GM21515 (cell line): ENCODE measurements around the gene FADS3.

Experiments
- ATAC-seq: cut with Tn5 transposase; IDR thresholded peaks from one replicate; pipeline ENCODE4 v1.9.1; 2021; ENCODE audit not compliant: unreplicated experiment

Gene FADS3

GRCh38 chr11:61913699-61914395 lies 22.5 kb upstream of the FADS3 start:
- ATAC-seq = no peak

- no peak for ATAC-seq
Observed at GRCh38 chr11:61912991-61913698, 21.8 kb upstream of the FADS3 start.

DNA sequence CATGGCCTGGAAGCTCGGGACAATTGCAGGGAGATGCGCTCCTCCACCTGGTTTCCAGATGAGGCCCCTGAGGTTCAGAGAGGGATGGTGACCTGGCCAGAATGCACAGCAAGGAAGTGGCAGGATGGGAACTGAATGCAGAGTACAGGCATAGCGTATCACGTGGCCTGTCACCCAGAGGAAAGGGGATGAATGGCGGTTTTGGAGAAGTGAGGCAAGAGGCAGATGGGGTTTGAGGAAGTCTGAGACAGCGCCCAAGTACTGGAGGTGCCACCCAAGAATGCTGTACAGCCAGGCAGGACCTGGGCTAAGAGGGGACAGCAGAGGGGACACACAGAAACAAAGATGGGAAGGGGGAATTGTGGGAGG lies 21.2 kb upstream of the FADS3 start:
- no peak for ATAC-seq

- ATAC-seq = no peak
Observed at GRCh38 chr11:61911701-61912529, 20.6 kb upstream of the FADS3 start.

GRCh38 chr11:61911128-61911700 lies 19.9 kb upstream of the FADS3 start:
- ATAC-seq = no peak

DNA sequence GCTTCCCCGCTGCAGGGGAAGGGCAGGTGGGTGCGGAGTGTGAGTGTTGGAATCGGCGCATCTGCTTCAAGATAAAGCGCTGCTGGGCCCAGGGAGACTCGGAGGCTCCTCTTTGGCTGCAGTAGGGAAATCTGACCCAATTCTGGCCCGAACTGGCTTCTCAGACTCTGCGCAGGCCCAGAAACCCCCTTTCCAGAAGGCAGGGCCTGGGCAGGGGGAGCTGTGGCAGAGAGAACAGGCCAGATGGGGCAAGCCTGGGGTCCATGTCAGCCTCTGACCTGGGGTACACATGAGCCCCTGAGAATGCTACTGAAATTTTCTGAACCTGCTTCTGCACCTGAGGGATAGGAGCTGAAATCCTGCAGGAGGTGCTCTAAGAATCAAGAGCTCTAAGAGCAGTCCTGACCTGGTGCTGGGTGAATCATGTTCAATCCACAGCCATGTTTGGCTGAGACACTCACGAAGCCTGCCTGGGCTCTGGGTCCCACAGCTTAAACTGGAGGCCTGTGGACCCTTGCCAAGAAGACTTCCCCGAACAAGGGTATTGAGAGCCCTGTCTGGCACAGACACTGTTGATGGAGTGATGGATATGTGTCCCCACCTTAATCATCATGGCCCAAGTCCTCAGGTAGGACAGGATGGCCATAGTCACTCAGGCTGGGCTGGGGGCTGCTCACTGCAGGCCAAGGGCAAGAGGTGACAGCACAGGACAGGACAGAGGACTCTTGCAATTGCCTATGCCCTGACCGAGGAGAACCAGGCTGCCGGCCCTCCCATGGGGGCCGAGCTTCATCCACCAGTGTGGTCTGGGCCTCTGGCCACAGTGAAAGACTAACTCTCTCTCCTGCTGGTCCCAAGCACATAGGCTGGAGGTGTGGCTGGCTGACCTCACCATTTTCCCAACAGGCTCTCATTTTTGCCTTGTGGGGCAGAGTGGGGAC lies 19.1 kb upstream of the FADS3 start:
- no peak for ATAC-seq

DNA sequence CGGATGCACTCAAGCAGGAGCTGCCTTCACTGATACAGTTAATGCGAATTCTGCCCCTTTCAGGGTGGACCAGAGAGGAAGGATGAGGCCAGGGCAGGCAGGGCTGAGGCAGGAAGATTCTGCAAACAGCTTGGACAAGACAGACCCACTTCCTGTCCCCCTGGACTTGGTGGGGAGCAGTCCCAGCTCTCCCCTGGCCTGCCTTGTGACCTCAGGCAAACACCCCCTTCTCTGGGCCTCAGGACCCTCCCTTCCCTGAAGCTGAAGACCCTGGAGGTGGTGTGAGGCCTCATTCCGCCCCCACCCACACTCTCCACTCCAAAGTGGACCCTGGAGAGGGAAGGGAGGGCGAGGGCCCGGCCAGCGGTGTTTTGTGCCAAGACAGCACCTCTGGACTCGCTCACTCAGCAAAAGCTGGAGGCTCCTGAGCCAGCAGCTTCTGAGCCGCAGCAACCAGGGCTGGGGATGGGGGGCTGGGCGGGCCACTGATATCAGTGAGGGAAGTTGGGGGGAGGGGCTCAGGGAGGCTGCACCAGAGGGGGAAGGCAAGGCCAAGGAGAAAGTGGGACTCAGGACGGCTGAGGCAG lies 17.5 kb upstream of the FADS3 start:
- ATAC-seq = no peak

GRCh38 chr11:61907871-61908729 lies 16.8 kb upstream of the FADS3 start:
- no peak for ATAC-seq

DNA sequence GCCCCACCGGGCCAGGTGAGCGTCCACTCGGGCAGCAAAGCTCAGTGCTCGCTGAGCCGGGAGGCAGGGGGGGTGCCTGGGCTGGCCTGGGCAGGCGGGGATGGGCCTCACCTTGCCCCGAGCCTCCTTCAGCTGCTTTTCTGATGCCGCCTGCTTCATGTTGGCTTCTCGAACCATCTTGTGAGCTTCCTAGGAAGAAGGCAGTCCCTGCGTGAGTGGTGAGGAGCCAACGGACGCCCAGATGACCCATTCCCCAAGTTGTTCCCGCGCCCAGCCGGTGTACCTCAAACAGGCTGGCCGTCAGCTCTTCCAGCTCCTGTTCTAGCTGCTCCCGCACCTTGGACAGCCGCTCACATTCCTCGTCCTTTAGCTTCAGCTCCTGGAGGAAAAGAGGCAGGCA lies 15.9 kb upstream of the FADS3 start:
- ATAC-seq = no peak

DNA sequence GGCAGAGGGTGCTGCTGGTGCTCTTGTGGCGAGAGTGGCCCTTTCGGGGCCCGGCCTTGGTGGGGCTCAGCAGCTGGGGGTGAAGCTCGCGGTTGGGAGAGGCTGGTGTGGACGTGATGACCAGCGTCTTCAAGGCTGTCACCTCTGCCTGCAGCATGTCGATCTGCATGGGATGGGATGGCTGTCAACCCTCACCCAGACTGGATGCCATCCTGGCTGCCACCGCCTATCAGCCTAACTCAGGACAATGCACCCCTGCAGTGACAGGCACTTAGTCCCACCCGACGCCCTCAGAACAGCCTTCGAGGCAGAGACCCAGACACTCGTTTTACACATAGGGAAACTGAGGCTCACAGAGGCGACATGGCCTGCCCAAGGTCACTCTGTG lies 15.2 kb upstream of the FADS3 start:
- ATAC-seq = no peak

GRCh38 chr11:61905801-61906521 lies 14.6 kb upstream of the FADS3 start:
- ATAC-seq = no peak

- no peak for ATAC-seq
Observed at GRCh38 chr11:61905067-61905696, 13.8 kb upstream of the FADS3 start.

DNA sequence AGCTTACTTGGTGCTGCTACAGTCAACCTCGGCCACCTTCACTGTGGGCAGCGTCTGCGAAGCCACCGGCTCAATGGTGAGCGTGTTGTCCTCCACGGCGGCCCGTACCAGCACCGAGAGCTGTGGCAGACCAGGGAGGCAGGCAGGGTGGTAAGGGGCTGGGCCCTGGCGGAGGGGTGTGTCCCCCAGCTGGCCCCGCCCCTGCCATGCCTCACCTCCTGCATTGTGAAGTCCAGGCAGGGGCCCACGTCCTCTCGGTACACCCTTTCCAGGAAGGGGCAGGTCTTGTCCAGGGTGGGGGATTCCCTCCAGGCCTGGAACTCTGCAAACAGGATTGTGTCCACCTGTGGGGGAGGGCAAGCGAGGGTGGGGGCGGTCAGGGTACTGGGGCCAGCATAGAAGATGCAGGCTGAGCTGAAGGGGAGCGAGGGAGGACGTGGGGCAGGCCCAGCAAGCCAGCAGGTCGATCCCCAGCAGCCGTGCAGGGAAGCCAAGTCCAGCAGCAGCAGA lies 13.2 kb upstream of the FADS3 start:
- ATAC-seq = no peak

DNA sequence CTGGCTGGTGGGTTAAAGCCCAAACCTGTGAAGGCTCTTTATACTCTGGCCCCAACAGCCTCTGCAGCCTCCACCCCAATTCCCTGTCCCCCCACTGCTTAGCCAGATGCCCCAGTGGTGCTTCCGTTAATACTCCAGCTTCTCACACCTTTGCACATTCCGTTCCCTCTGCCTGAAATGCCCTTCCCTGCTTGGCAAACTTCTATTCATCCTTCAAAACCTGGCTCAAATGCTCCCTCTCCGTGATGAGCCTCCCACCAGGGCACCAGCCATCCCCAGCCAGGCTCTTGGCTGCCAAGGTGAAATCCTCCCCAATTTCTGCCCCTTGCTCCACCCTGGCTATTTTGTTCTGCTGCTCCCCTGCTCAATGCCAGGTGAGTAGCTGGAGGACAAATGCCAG lies 12.5 kb upstream of the FADS3 start:
- no peak for ATAC-seq

- no peak for ATAC-seq
Observed at GRCh38 chr11:61902313-61902712, 11.0 kb upstream of the FADS3 start.

- ATAC-seq = no peak
Observed at GRCh38 chr11:61901397-61901796, 10.1 kb upstream of the FADS3 start.

- no peak for ATAC-seq
Observed at GRCh38 chr11:61900251-61900650, 8.9 kb upstream of the FADS3 start.
